GM18909 (cell line): ENCODE data around the gene PLCL2.

Experiments used
- ATAC-seq: cut with Tn5 transposase; IDR thresholded peaks from one replicate; pipeline ENCODE4 v1.9.1; 2021; ENCODE audit warnings: mild to moderate bottlenecking; ENCODE audit not compliant: unreplicated experiment, poor library complexity

The PLCL2 gene

GRCh38 chr3:17035033-17035432, 150.3 kb downstream of the PLCL2 start:
- ATAC-seq, result no peak

- ATAC-seq, result no peak
Observed at GRCh38 chr3:17035966-17036365, 151.2 kb downstream of the PLCL2 start.

GRCh38 chr3:17038141-17038540, 153.4 kb downstream of the PLCL2 start:
- ATAC-seq, result no peak

GRCh38 chr3:17038900-17039553, 154.3 kb downstream of the PLCL2 start:
- ATAC-seq, result no peak

GRCh38 chr3:17039594-17039993, 154.8 kb downstream of the PLCL2 start:
- ATAC-seq, result no peak

GRCh38 chr3:17040322-17040989, 155.7 kb downstream of the PLCL2 start:
- no peak for ATAC-seq

- ATAC-seq, result no peak
Observed at GRCh38 chr3:17040990-17041377, 156.2 kb downstream of the PLCL2 start.

- ATAC-seq, result peak; percentile 75
Observed at GRCh38 chr3:17044855-17045254, 160.1 kb downstream of the PLCL2 start.

- no peak for ATAC-seq
Observed at GRCh38 chr3:17045705-17046104, 160.9 kb downstream of the PLCL2 start.

- ATAC-seq, result no peak
Observed at GRCh38 chr3:17046623-17047022, 161.9 kb downstream of the PLCL2 start.

GRCh38 chr3:17047162-17047561, 162.4 kb downstream of the PLCL2 start:
- ATAC-seq, result peak; percentile 38

GRCh38 chr3:17047894-17048293, 163.1 kb downstream of the PLCL2 start:
- no peak for ATAC-seq

GRCh38 chr3:17050071-17050470, 165.3 kb downstream of the PLCL2 start:
- no peak for ATAC-seq

GRCh38 chr3:17050506-17050905, 165.8 kb downstream of the PLCL2 start:
- no peak for ATAC-seq

GRCh38 chr3:17052363-17052762, 167.6 kb downstream of the PLCL2 start:
- peak; percentile 70 for ATAC-seq

- no peak for ATAC-seq
Observed at GRCh38 chr3:17054301-17054981, 169.7 kb downstream of the PLCL2 start.

- no peak for ATAC-seq
Observed at GRCh38 chr3:17054982-17055343, 170.2 kb downstream of the PLCL2 start.

- peak; percentile 65 for ATAC-seq
Observed at GRCh38 chr3:17055374-17056276, 170.9 kb downstream of the PLCL2 start.

GRCh38 chr3:17057321-17057720, 172.6 kb downstream of the PLCL2 start:
- ATAC-seq, result no peak

- no peak for ATAC-seq
Observed at GRCh38 chr3:17059989-17060550, 175.3 kb downstream of the PLCL2 start.
